CD4-positive, alpha-beta T cell treated with Interleukin-15 for 1 hour (primary cell): ENCODE data around the gene LY6G6D.

Experiments used
- DNase-seq: peaks from one replicate; pipeline ENCODE4 v3.0.0-alpha.2; 2020

LY6G6D gene

GRCh38 chr6:31767096-31767645 is 52.0 kb downstream of the LY6G6D start:
- DNase-seq, result no peak
